IMR-90 (cell line): ENCODE measurements around the gene IGFBP7.

Experiments used
- CTCF ChIP-seq: conservative IDR thresholded peaks from 2 replicates; pipeline ENCODE4 v1.5.1; 2012; ENCODE audit warnings: mild to moderate bottlenecking, low read depth, low read length, improper control_type of control experiment
- FOS ChIP-seq: fragments of 150-350 bp; IDR thresholded peaks from 2 replicates; pipeline ENCODE4 v1.6.1; 2016; ENCODE audit warnings: low read depth, low read length
- NFE2L2 ChIP-seq: fragments of 150-350 bp; IDR thresholded peaks from 2 replicates; pipeline ENCODE4 v1.6.1; 2016; ENCODE audit warnings: low read depth, mild to moderate bottlenecking, low read length
- RFX5 ChIP-seq: IDR thresholded peaks from 2 replicates; pipeline ENCODE4 v1.8.0; 2012; ENCODE audit warnings: low read depth, mild to moderate bottlenecking, low read length, moderate library complexity

GRCh38 chr4:57084360-57084759 lies 25.8 kb downstream of the IGFBP7 start:
- TF ChIP-seq FOS (no peak), NFE2L2 (no peak), RFX5 (no peak), CTCF (no peak)
